OCI-LY7 (cell line): ENCODE data around the gene AFF3. TPM values are rescaled to one million over a fixed set of nuclear protein-coding genes. Genes with fewer than 3 reads are reported as not detected.

ENCODE experiments used
- BruUV-seq: library from RNA; stranded (reverse); fragments of 400-500 nt; replicated peaks from 2 replicates; lab custom pipeline; 2021; lab: Mats Ljungman, UMichigan
- CTCF ChIA-PET: fragments of 300-600 bp; sonication (Branson Sonifier 250); formaldehyde crosslinking; loops from one replicate; lab custom pipeline; 2022; ENCODE audit warnings: antibody characterized with exemption; ENCODE audit not compliant: unreplicated experiment; lab: Charles Lee
- POLR2A ChIA-PET: fragments of 300-600 bp; sonication (Branson Sonifier 250); formaldehyde crosslinking; loops from one replicate; lab custom pipeline; 2022; ENCODE audit warnings: antibody characterized with exemption; lab: Charles Lee
- DNase-seq: peaks from one replicate; pipeline ENCODE4 v3.0.0-alpha.2; 2015; ENCODE audit warnings: low spot score
- H2AFZ ChIP-seq: fragments of 200-600 bp; sonication (generic), shearing (Covaris generic); 2 replicates; pipeline ENCODE4 v1.6.1; 2014; ENCODE audit warnings: mild to moderate bottlenecking, antibody characterized with exemption, low read length, moderate library complexity
- H3K27ac ChIP-seq: fragments of 200-600 bp; sonication (generic); 2 replicates; pipeline ENCODE4 v1.5.1; 2014; ENCODE audit warnings: mixed run types, low read depth, mild to moderate bottlenecking, moderate library complexity, low read length, inconsistent platforms; ENCODE audit not compliant: poor library complexity, severe bottlenecking
- H3K36me3 ChIP-seq: fragments of 200-600 bp; sonication (generic); 2 replicates; pipeline ENCODE4 v1.6.1; 2014; ENCODE audit warnings: mild to moderate bottlenecking, antibody characterized with exemption, low read length, moderate library complexity, mixed read lengths; ENCODE audit not compliant: insufficient read depth
- H3K4me1 ChIP-seq: fragments of 200-600 bp; sonication (generic); 2 replicates; pipeline ENCODE4 v1.5.1; 2014; ENCODE audit warnings: mild to moderate bottlenecking, low read length; ENCODE audit not compliant: insufficient read depth, poor library complexity, severe bottlenecking
- H3K4me2 ChIP-seq: fragments of 200-600 bp; sonication (generic); 2 replicates; pipeline ENCODE4 v1.6.1; 2014; ENCODE audit warnings: mild to moderate bottlenecking, low read length
- H3K4me3 ChIP-seq: fragments of 200-600 bp; sonication (generic); 2 replicates; pipeline ENCODE4 v1.5.1; 2014; ENCODE audit warnings: mild to moderate bottlenecking, low read depth, low read length; ENCODE audit not compliant: poor library complexity, severe bottlenecking
- H3K79me2 ChIP-seq: fragments of 200-600 bp; sonication (generic); 2 replicates; pipeline ENCODE4 v1.6.1; 2016; ENCODE audit warnings: low read depth, mild to moderate bottlenecking, low read length, moderate library complexity, mixed read lengths; ENCODE audit not compliant: insufficient read depth
- H3K9me2 ChIP-seq: fragments of 200-600 bp; sonication (generic); 2 replicates; pipeline ENCODE4 v1.6.1; 2016; ENCODE audit warnings: mild to moderate bottlenecking, low read length, mixed read lengths; ENCODE audit not compliant: insufficient read depth
- H3K9me3 ChIP-seq: fragments of 200-600 bp; sonication (generic); 2 replicates; pipeline ENCODE4 v1.6.1; 2014; ENCODE audit warnings: mild to moderate bottlenecking, mixed run types, low read length, mixed read lengths
- H4K20me1 ChIP-seq: fragments of 200-600 bp; sonication (generic); 2 replicates; pipeline ENCODE4 v1.6.1; 2014; ENCODE audit warnings: mild to moderate bottlenecking, antibody characterized with exemption, low read length, moderate library complexity, mixed read lengths; ENCODE audit not compliant: insufficient read depth
- EZH2phosphoT487 ChIP-seq: fragments of 200-600 bp; sonication (generic); IDR thresholded peaks from 2 replicates; pipeline ENCODE4 v1.6.1; 2018; ENCODE audit warnings: low read depth, borderline replicate concordance, mild to moderate bottlenecking, mixed run types, antibody characterized with exemption, low read length, moderate library complexity, mixed read lengths
- intact Hi-C: fragments of 100-400 bp; cut with micrococcal nuclease; formaldehyde crosslinking; loops from one replicate; pipeline ENCODE4 v1.10.0; 2022; ENCODE audit not compliant: unreplicated experiment
- total RNA-seq, 2 experiments: library from RNA; depleted of rRNA in 1 of 2; stranded (reverse); fragments of >200 nt in 1 of 2; shearing (Covaris generic) in 1 of 2; gene quantifications; 2 replicates each; pipeline ENCODE4 v1.2.3, GENCODE V29; 2014 to 2022
- TF ChIP-seq, protein P1 (sequence below): fragments of 200-600 bp; sonication (generic); conservative IDR thresholded peaks from 2 replicates; pipeline ENCODE4 v1.5.1; 2014; ENCODE audit warnings: mild to moderate bottlenecking, antibody characterized with exemption, low read length, moderate library complexity, mixed read lengths

The AFF3 gene
- total RNA-seq, 2 experiments from 2014 or later, result 131 to 133 TPM

GRCh38 chr2:99980176-99980575 is 162.2 kb downstream of the AFF3 start:
- no peaks in the 10 kb centered on the region for H3K9me2 ChIP-seq
- no TSS peak for BruUV-seq
- H3K27ac ChIP-seq, result no peak overlapping the region
- intact Hi-C loops, result no loop called here
- no peak overlapping the region for H3K4me2 ChIP-seq
- H4K20me1 ChIP-seq, result no peaks in the 10 kb centered on the region
- H3K4me3 ChIP-seq, result no peak overlapping the region
- DNase-seq, result no peak
- H3K79me2 ChIP-seq, result no peaks in the 10 kb centered on the region
- H3K4me1 ChIP-seq, result no peaks in the 10 kb centered on the region
- no peak for TF ChIP-seq EZH2phosphoT487
- TF ChIP-seq, protein P1, sequence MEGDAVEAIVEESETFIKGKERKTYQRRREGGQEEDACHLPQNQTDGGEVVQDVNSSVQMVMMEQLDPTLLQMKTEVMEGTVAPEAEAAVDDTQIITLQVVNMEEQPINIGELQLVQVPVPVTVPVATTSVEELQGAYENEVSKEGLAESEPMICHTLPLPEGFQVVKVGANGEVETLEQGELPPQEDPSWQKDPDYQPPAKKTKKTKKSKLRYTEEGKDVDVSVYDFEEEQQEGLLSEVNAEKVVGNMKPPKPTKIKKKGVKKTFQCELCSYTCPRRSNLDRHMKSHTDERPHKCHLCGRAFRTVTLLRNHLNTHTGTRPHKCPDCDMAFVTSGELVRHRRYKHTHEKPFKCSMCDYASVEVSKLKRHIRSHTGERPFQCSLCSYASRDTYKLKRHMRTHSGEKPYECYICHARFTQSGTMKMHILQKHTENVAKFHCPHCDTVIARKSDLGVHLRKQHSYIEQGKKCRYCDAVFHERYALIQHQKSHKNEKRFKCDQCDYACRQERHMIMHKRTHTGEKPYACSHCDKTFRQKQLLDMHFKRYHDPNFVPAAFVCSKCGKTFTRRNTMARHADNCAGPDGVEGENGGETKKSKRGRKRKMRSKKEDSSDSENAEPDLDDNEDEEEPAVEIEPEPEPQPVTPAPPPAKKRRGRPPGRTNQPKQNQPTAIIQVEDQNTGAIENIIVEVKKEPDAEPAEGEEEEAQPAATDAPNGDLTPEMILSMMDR, result no peak
- no peaks in the 10 kb centered on the region for H3K9me3 ChIP-seq
- H3K36me3 ChIP-seq, result peaks cover 88% of the 10 kb centered on the region
- no peak overlapping the region for H2AFZ ChIP-seq
- ChIA-PET POLR2A (no interaction called here), CTCF (no interaction called here)

DNA sequence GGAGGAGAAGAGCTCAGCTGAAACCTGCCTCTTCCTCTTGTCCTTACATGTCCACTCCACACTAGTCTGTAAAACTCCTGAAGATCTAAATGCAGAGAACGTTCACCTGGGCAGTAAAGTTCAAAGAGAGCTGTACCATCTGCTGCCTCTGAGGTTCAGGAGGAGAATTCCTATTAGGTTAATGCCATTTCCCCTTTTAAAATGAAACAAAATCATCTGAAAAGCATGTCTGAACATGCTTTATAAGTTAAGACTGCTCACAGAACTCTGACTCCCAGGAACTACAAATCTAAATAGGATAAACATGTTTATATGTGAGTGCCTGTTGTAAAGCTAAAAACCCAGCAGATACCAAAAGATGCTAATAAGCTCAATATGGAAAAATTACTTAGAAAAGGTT is 164.4 kb downstream of the AFF3 start:
- H3K79me2 ChIP-seq, result no peaks in the 10 kb centered on the region
- H3K4me2 ChIP-seq, result no peak overlapping the region
- no peaks in the 10 kb centered on the region for H3K9me3 ChIP-seq
- intact Hi-C loops, result no loop called here
- H3K4me1 ChIP-seq, result no peaks in the 10 kb centered on the region
- ChIA-PET CTCF (no interaction called here), POLR2A (interaction anchor here (0.5 to 1.9 kb wide), 4 partner anchors 10 to 20 kb away, joined by 3 to 7 read pairs (median 4); no protein-coding TSS in a partner anchor)
- no peak for DNase-seq
- TF ChIP-seq, protein P1, result no peak
- H3K36me3 ChIP-seq, result peaks cover 79% of the 10 kb centered on the region
- no peak overlapping the region for H3K4me3 ChIP-seq
- H4K20me1 ChIP-seq, result no peaks in the 10 kb centered on the region
- H3K27ac ChIP-seq, result no peak overlapping the region
- no peak overlapping the region for H2AFZ ChIP-seq
- no peaks in the 10 kb centered on the region for H3K9me2 ChIP-seq
- no TSS peak for BruUV-seq

DNA sequence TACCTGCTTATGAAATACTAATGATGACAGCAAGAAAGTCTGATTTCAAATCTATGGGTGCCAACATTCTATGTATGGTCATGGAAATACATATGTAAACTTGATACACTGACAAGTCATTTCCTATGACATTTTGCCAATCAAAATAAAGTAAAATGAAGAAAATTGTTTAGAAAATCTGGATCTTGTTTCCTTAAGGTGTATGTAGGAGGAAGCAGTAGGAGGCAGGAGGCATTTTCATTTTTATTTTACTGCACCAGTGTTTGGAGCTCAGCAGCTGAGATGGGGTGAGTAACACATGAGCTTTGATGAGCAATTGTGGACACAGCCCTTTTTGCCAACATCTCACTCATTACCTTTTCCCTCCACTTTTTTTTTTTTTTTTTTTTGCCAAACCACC is 167.0 kb downstream of the AFF3 start:
- H3K36me3 ChIP-seq, result peaks cover 73% of the 10 kb centered on the region
- ChIA-PET CTCF (no interaction called here), POLR2A (interaction anchor here (0.6 to 0.7 kb wide), 5 partner anchors 10 to 373 kb away, joined by 4 to 5 read pairs (median 4); no protein-coding TSS in a partner anchor)
- H3K4me2 ChIP-seq, result no peak overlapping the region
- H2AFZ ChIP-seq, result no peak overlapping the region
- no peaks in the 10 kb centered on the region for H3K9me2 ChIP-seq
- H3K9me3 ChIP-seq, result no peaks in the 10 kb centered on the region
- intact Hi-C loops, result no loop called here
- BruUV-seq, result no TSS peak
- no peak for TF ChIP-seq EZH2phosphoT487
- TF ChIP-seq, protein P1, result no peak
- H4K20me1 ChIP-seq, result no peaks in the 10 kb centered on the region
- H3K4me1 ChIP-seq, result no peaks in the 10 kb centered on the region
- no peaks in the 10 kb centered on the region for H3K79me2 ChIP-seq
- no peak overlapping the region for H3K27ac ChIP-seq
- H3K4me3 ChIP-seq, result no peak overlapping the region
- DNase-seq, result no peak
